ENCODE data around the gene ENO2. TPM values are rescaled to one million over a fixed set of nuclear protein-coding genes. Genes with fewer than 3 reads are reported as not detected.

The ENO2 gene
- total RNA-seq, 2 experiments from 2014 or later: 133 to 141 TPM

- ChIA-PET CTCF (interaction anchor here (1.0 to 13.3 kb wide), 7 partner anchors 9 to 149 kb away, joined by 3 to 742 read pairs (median 18); partner anchors contain the start of genes C12orf57, C1RL, PTPN6 and RNU7-1), POLR2A (interaction anchor here (1.0 to 18.7 kb wide), 3 partner anchors 18 to 94 kb away, joined by 4 to 1099 read pairs (median 5); partner anchors contain the start of genes C12orf57, PTPN6, RNU7-1 and SPSB2)
- peaks cover 67% of the 10 kb centered on the region for H3K36me3 Mint-ChIP-seq (ENCODE audit: low read depth)
- no peaks in the 10 kb centered on the region for H3K9me3 Mint-ChIP-seq (ENCODE audit: insufficient read depth)
- no peaks in the 10 kb centered on the region for H3K27me3 Mint-ChIP-seq (ENCODE audit: low read depth)
- peaks cover 82% of the 10 kb centered on the region for H3K4me1 Mint-ChIP-seq (ENCODE audit: low read depth)
- no peak overlapping the region for H3K4me3 Mint-ChIP-seq
- ATAC-seq (no peak), DNase-seq (no peak)
- H3K27ac Mint-ChIP-seq: peak overlapping the region; percentile 25
Observed at GRCh38 chr12:6963016-6963731, 48.8 kb downstream of the ENO2 start.

- Mint-ChIP-seq H3K27me3 (ENCODE audit: low read depth) (no peaks in the 10 kb centered on the region), H3K27ac (peak overlapping the region; percentile 77), H3K36me3 (ENCODE audit: low read depth) (peaks cover 67% of the 10 kb centered on the region), H3K4me1 (ENCODE audit: low read depth) (peaks cover 82% of the 10 kb centered on the region), H3K9me3 (ENCODE audit: insufficient read depth) (no peaks in the 10 kb centered on the region), H3K4me3 (no peak overlapping the region)
- ChIA-PET POLR2A (interaction anchor here (0.8 to 18.7 kb wide), 6 partner anchors 18 to 94 kb away, joined by 3 to 1099 read pairs (median 4); partner anchors contain the start of genes C12orf57, ENO2, LPCAT3 and PTPN6), CTCF (interaction anchor here (0.8 to 13.3 kb wide), 18 partner anchors 10 to 329 kb away, joined by 3 to 742 read pairs (median 6); partner anchors contain the start of genes C12orf57, C1RL, LPAR5 and PTPN6)
- ATAC-seq (no peak), DNase-seq (no peak)
Observed at GRCh38 chr12:6963791-6964413, 49.5 kb downstream of the ENO2 start.

GRCh38 chr12:6964605-6965025 lies 50.2 kb downstream of the ENO2 start:
- ATAC-seq (no peak), DNase-seq (no peak)
- ChIA-PET CTCF (interaction anchor here (0.7 to 13.3 kb wide), 22 partner anchors 9 to 329 kb away, joined by 3 to 742 read pairs (median 6); partner anchors contain the start of genes C12orf57, C1RL, CDCA3 and LPAR5), POLR2A (interaction anchor here (0.7 to 18.7 kb wide), 7 partner anchors 19 to 98 kb away, joined by 3 to 1099 read pairs (median 4); partner anchors contain the start of genes C12orf57, ENO2, LPCAT3 and PTPN6)
- peak overlapping the region; percentile 12 for H3K4me3 Mint-ChIP-seq
- no peaks in the 10 kb centered on the region for H3K27me3 Mint-ChIP-seq (ENCODE audit: low read depth)
- H3K9me3 Mint-ChIP-seq (ENCODE audit: insufficient read depth): no peaks in the 10 kb centered on the region
- H3K4me1 Mint-ChIP-seq (ENCODE audit: low read depth): peaks cover 80% of the 10 kb centered on the region
- peak overlapping the region; percentile 77 for H3K27ac Mint-ChIP-seq
- peaks cover 66% of the 10 kb centered on the region for H3K36me3 Mint-ChIP-seq (ENCODE audit: low read depth)

- Mint-ChIP-seq H3K27me3 (ENCODE audit: low read depth) (no peaks in the 10 kb centered on the region), H3K36me3 (ENCODE audit: low read depth) (peaks cover 64% of the 10 kb centered on the region), H3K4me3 (peak overlapping the region; percentile 12), H3K4me1 (ENCODE audit: low read depth) (peaks cover 75% of the 10 kb centered on the region), H3K9me3 (ENCODE audit: insufficient read depth) (no peaks in the 10 kb centered on the region), H3K27ac (peak overlapping the region; percentile 77)
- peak; percentile 65 for ATAC-seq
- ChIA-PET POLR2A (interaction anchor here (0.7 to 18.7 kb wide), 7 partner anchors 20 to 98 kb away, joined by 3 to 1099 read pairs (median 4); partner anchors contain the start of genes C12orf57, ENO2, LPCAT3 and PTPN6), CTCF (interaction anchor here (0.7 to 13.3 kb wide), 22 partner anchors 9 to 330 kb away, joined by 3 to 742 read pairs (median 6); partner anchors contain the start of genes C12orf57, C1RL, CDCA3 and LPAR5)
- peak; percentile 93 for DNase-seq
Observed at GRCh38 chr12:6965026-6965661, 50.8 kb downstream of the ENO2 start.

GRCh38 chr12:6965714-6966113 lies 51.3 kb downstream of the ENO2 start:
- DNase-seq (no peak), ATAC-seq (no peak)
- no peaks in the 10 kb centered on the region for H3K27me3 Mint-ChIP-seq (ENCODE audit: low read depth)
- no peak overlapping the region for H3K4me3 Mint-ChIP-seq
- ChIA-PET CTCF (interaction anchor here (0.9 to 13.3 kb wide), 11 partner anchors 8 to 147 kb away, joined by 3 to 742 read pairs (median 11); partner anchors contain the start of genes C12orf57, C1RL, LPCAT3 and PTPN6), POLR2A (interaction anchor here (0.9 to 18.7 kb wide), 3 partner anchors 20 to 92 kb away, joined by 4 to 1099 read pairs (median 4); partner anchors contain the start of genes C12orf57, PTPN6, RNU7-1 and SPSB2)
- peaks cover 59% of the 10 kb centered on the region for H3K36me3 Mint-ChIP-seq (ENCODE audit: low read depth)
- no peaks in the 10 kb centered on the region for H3K9me3 Mint-ChIP-seq (ENCODE audit: insufficient read depth)
- H3K4me1 Mint-ChIP-seq (ENCODE audit: low read depth): peaks cover 69% of the 10 kb centered on the region
- H3K27ac Mint-ChIP-seq: peak overlapping the region; percentile 77

GRCh38 chr12:6966351-6966750 lies 52.0 kb downstream of the ENO2 start:
- Mint-ChIP-seq H3K27ac (peak overlapping the region; percentile 47), H3K27me3 (ENCODE audit: low read depth) (no peaks in the 10 kb centered on the region)
- DNase-seq: no peak

GRCh38 chr12:6967651-6968100 lies 53.3 kb downstream of the ENO2 start:
- no peak overlapping the region for H3K4me3 Mint-ChIP-seq
- CTCF ChIA-PET: interaction anchor here (1.2 to 2.5 kb wide), 7 partner anchors 8 to 98 kb away, joined by 3 to 45 read pairs (median 9); partner anchors contain the start of genes C12orf57, PTPN6, RNU7-1 and SPSB2
- peaks cover 66% of the 10 kb centered on the region for H3K4me1 Mint-ChIP-seq (ENCODE audit: low read depth)
- H3K27me3 Mint-ChIP-seq (ENCODE audit: low read depth): no peaks in the 10 kb centered on the region
- H3K27ac Mint-ChIP-seq: no peak overlapping the region
- POLR2A ChIA-PET: interaction anchor here (0.7 to 4.5 kb wide), 5 partner anchors 9 to 24 kb away, joined by 3 to 84 read pairs (median 3); partner anchors contain the start of genes C12orf57, PTPN6 and RNU7-1
- no peaks in the 10 kb centered on the region for H3K9me3 Mint-ChIP-seq (ENCODE audit: insufficient read depth)
- DNase-seq: no peak
- ATAC-seq: no peak
- peaks cover 57% of the 10 kb centered on the region for H3K36me3 Mint-ChIP-seq (ENCODE audit: low read depth)

More at GRCh38 chr12:6966351-6966750, 52.0 kb downstream of the ENO2 start:
- ChIA-PET POLR2A (interaction anchor here (0.6 to 18.7 kb wide), 3 partner anchors 21 to 276 kb away, joined by 4 to 1099 read pairs (median 4); partner anchors contain the start of genes C12orf57, PTPN6 and RNU7-1), CTCF (interaction anchor here (0.9 to 13.3 kb wide), 9 partner anchors 8 to 146 kb away, joined by 3 to 742 read pairs (median 11); partner anchors contain the start of genes C12orf57, C1RL, LPCAT3 and PTPN6)
- peaks cover 56% of the 10 kb centered on the region for H3K36me3 Mint-ChIP-seq (ENCODE audit: low read depth)
- H3K9me3 Mint-ChIP-seq (ENCODE audit: insufficient read depth): no peaks in the 10 kb centered on the region
- no peak overlapping the region for H3K4me3 Mint-ChIP-seq
- no peak for ATAC-seq
- H3K4me1 Mint-ChIP-seq (ENCODE audit: low read depth): peaks cover 65% of the 10 kb centered on the region

- H3K27me3 Mint-ChIP-seq (ENCODE audit: low read depth): no peaks in the 10 kb centered on the region
- H3K9me3 Mint-ChIP-seq (ENCODE audit: insufficient read depth): no peaks in the 10 kb centered on the region
- CTCF ChIA-PET: interaction anchor here (1.0 to 2.5 kb wide), 11 partner anchors 9 to 99 kb away, joined by 3 to 45 read pairs (median 6); partner anchors contain the start of genes C12orf57, LPCAT3, PTPN6 and RNU7-1
- H3K4me3 Mint-ChIP-seq: peak overlapping the region; percentile 100
- H3K36me3 Mint-ChIP-seq (ENCODE audit: low read depth): peaks cover 63% of the 10 kb centered on the region
- DNase-seq: no peak
- H3K4me1 Mint-ChIP-seq (ENCODE audit: low read depth): peaks cover 69% of the 10 kb centered on the region
- POLR2A ChIA-PET: interaction anchor here (0.7 to 4.5 kb wide), 8 partner anchors 9 to 50 kb away, joined by 3 to 84 read pairs (median 4); partner anchors contain the start of genes C12orf57, LPCAT3, PTPN6 and RNU7-1
- no peak for ATAC-seq
- peak overlapping the region; percentile 100 for H3K27ac Mint-ChIP-seq
Observed at GRCh38 chr12:6968426-6968825, 54.0 kb downstream of the ENO2 start.

- ATAC-seq: peak; percentile 16
- DNase-seq: peak; percentile 46
- H3K27ac Mint-ChIP-seq: peak overlapping the region; percentile 100
- H3K27me3 Mint-ChIP-seq (ENCODE audit: low read depth): no peaks in the 10 kb centered on the region
- peak overlapping the region; percentile 100 for H3K4me3 Mint-ChIP-seq
- H3K9me3 Mint-ChIP-seq (ENCODE audit: insufficient read depth): no peaks in the 10 kb centered on the region
- H3K36me3 Mint-ChIP-seq (ENCODE audit: low read depth): peaks cover 72% of the 10 kb centered on the region
- POLR2A ChIA-PET: interaction anchor here (1.9 to 4.5 kb wide), 4 partner anchors 11 to 138 kb away, joined by 4 to 84 read pairs (median 16); partner anchors contain the start of genes C12orf57, C1RL, LPCAT3 and RNU7-1
- CTCF ChIA-PET: no interaction called here
- H3K4me1 Mint-ChIP-seq (ENCODE audit: low read depth): peaks cover 69% of the 10 kb centered on the region
Observed at GRCh38 chr12:6970096-6970527, 55.7 kb downstream of the ENO2 start.
